ENCODE measurements around the gene DYRK1A.

DNA sequence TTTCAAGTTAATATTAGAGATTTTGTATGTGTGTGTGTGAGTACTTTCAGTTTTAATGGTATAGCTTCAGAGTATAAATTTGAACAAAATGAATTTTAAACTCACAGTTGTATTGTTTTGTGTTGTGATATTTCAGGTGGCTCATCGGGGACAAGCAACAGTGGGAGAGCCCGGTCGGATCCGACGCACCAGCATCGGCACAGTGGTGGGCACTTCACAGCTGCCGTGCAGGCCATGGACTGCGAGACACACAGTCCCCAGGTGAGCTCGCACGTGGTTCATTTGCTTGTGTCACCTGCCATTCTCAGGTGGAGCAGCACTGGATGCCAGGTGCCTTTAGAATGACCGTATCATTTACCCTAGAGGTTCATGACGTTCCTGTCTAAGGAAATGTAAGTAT is 139.4 kb downstream of the DYRK1A start:
- TF ChIP-seq CTCF (IDR thresholded peaks at IDR 0.05) = no peak
- no peak for TF ChIP-seq EP300 (IDR thresholded peaks at IDR 0.05)
- TF ChIP-seq POLR2A (IDR thresholded peaks at IDR 0.05) = no peak

All from suprapubic skin (tissue), 3 donors.